ENCODE data around the gene DNAH7. TPM values are rescaled to one million over a fixed set of nuclear protein-coding genes. Genes with fewer than 3 reads are reported as not detected.

The DNAH7 gene
- total and polyA plus RNA-seq, 2 of the 13 experiments (the other 11 are each of a cell fraction or from before 2014, with no cell fraction given) = 0.09 TPM; not detected in 1

DNA sequence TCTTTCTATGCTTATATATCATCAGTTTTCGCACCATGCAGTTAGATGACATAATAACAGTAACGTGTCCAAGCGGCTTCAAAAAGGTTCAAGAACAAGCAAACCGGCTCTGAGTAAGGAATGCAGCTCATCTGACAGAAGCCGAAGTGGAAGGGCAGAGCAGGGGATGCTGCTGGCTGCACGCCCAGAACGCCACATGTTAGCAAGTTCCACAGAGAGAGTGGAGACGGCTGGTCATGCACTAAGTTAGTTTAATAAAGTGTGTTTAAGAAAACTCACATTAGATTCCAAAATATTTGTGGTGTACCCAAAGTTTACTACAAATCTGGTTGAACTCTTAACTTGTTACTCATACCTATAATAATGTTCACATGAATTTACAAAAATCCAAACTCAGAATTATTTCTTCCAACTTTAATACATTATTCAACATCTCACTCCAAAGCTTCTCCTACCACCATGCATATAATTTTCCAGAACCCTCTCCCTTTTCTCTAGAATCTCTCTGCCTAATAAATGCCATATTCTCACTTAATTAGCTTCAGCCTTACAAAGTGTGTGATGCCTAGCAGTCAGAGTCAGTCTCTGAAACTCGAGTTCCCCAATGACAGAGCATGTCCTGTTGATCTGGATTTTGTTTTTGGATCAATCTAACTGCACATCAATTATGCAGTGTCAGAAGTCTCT is 170.0 kb downstream of the DNAH7 start:
- in situ Hi-C loops (cut with HindIII; ENCODE audit: extremely low pct_ligation_motif_present, low pct_unique_long_range_greater_than_20kb) = no loop called here
- H3K9ac ChIP-seq (ENCODE audit: insufficient read depth, low read depth, low read length) = no peak overlapping the region
- 6% methylated on average over 9 of the region's 9 CpGs for WGBS (ENCODE audit: low lambda C conversion rate)
- H3K27me3 ChIP-seq (ENCODE audit: control insufficient read depth in 1 of 2, insufficient read depth in 2 of 2, low read length in 2 of 2) = no peaks in the 10 kb centered on the region
- H3K4me1 ChIP-seq (ENCODE audit: insufficient read depth, low read length) = no peaks in the 10 kb centered on the region
- no peaks in the 10 kb centered on the region for H3K79me2 ChIP-seq (ENCODE audit: insufficient read depth, low read length)
- no peak for FAIRE-seq
- peak; percentile 4 for DNase-seq (ENCODE audit: low spot score)
- H3K4me2 ChIP-seq (ENCODE audit: low read depth, low read length) = no peak overlapping the region
- H3K4me3 ChIP-seq (replicated peaks in 1 of 3; ENCODE audit: insufficient read depth in 1 of 3, low read depth in 2 of 3, low read length in 3 of 3) = no peak overlapping the region
- no TSS peak for BruUV-seq (replicated peaks)
- H3K9me3 ChIP-seq (ENCODE audit: low read length) = no peaks in the 10 kb centered on the region
- H2AFZ ChIP-seq (ENCODE audit: low read length) = no peak overlapping the region
- no peaks in the 10 kb centered on the region for H4K20me1 ChIP-seq (ENCODE audit: insufficient read depth, low read length)
- intact Hi-C loops (cut with micrococcal nuclease; ENCODE audit: unreplicated experiment) = no loop called here
- CTCF ChIA-PET (ENCODE audit: low intra/inter-chr PET ratio, low total read pairs) = no interaction called here
- no peak for ATAC-seq
- H3K36me3 ChIP-seq (replicated peaks in 1 of 2; ENCODE audit: control insufficient read depth in 1 of 2, insufficient read depth in 2 of 2, low read length in 2 of 2) = no peaks in the 10 kb centered on the region
- no peak overlapping the region for H3K27ac ChIP-seq (ENCODE audit: extremely low read length, insufficient read depth, low read length)
- POLR2A ChIA-PET = no interaction called here
- TF ChIP-seq ZNF709 (CRISPR knock-in tag; IDR thresholded peaks at IDR 0.05) = no peak
- no peak for TF ChIP-seq ZNF605 (CRISPR knock-in tag; IDR thresholded peaks at IDR 0.05)
- TF ChIP-seq, protein P1, sequence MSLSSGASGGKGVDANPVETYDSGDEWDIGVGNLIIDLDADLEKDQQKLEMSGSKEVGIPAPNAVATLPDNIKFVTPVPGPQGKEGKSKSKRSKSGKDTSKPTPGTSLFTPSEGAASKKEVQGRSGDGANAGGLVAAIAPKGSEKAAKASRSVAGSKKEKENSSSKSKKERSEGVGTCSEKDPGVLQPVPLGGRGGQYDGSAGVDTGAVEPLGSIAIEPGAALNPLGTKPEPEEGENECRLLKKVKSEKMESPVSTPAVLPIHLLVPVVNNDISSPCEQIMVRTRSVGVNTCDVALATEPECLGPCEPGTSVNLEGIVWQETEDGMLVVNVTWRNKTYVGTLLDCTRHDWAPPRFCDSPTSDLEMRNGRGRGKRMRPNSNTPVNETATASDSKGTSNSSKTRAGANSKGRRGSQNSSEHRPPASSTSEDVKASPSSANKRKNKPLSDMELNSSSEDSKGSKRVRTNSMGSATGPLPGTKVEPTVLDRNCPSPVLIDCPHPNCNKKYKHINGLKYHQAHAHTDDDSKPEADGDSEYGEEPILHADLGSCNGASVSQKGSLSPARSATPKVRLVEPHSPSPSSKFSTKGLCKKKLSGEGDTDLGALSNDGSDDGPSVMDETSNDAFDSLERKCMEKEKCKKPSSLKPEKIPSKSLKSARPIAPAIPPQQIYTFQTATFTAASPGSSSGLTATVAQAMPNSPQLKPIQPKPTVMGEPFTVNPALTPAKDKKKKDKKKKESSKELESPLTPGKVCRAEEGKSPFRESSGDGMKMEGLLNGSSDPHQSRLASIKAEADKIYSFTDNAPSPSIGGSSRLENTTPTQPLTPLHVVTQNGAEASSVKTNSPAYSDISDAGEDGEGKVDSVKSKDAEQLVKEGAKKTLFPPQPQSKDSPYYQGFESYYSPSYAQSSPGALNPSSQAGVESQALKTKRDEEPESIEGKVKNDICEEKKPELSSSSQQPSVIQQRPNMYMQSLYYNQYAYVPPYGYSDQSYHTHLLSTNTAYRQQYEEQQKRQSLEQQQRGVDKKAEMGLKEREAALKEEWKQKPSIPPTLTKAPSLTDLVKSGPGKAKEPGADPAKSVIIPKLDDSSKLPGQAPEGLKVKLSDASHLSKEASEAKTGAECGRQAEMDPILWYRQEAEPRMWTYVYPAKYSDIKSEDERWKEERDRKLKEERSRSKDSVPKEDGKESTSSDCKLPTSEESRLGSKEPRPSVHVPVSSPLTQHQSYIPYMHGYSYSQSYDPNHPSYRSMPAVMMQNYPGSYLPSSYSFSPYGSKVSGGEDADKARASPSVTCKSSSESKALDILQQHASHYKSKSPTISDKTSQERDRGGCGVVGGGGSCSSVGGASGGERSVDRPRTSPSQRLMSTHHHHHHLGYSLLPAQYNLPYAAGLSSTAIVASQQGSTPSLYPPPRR (CRISPR knock-in tag; IDR thresholded peaks at IDR 0.05; ENCODE audit: borderline replicate concordance) = no peak
- no peak for TF ChIP-seq FOXA1 (IDR thresholded peaks at IDR 0.05)
- TF ChIP-seq FOXA1 (CRISPR knock-in tag; IDR thresholded peaks at IDR 0.05) = no peak
- TF ChIP-seq NFIC (IDR thresholded peaks at IDR 0.05; ENCODE audit: low read length) = no peak
- TF ChIP-seq DR1 (CRISPR knock-in tag; IDR thresholded peaks at IDR 0.05) = no peak
- no peak for TF ChIP-seq ZNF274 (CRISPR knock-in tag; IDR thresholded peaks at IDR 0.05)
- TF ChIP-seq PRPF4 (IDR thresholded peaks at IDR 0.05; ENCODE audit: low read depth, low read length, poor library complexity, severe bottlenecking) = no peak
- TF ChIP-seq, protein P2, sequence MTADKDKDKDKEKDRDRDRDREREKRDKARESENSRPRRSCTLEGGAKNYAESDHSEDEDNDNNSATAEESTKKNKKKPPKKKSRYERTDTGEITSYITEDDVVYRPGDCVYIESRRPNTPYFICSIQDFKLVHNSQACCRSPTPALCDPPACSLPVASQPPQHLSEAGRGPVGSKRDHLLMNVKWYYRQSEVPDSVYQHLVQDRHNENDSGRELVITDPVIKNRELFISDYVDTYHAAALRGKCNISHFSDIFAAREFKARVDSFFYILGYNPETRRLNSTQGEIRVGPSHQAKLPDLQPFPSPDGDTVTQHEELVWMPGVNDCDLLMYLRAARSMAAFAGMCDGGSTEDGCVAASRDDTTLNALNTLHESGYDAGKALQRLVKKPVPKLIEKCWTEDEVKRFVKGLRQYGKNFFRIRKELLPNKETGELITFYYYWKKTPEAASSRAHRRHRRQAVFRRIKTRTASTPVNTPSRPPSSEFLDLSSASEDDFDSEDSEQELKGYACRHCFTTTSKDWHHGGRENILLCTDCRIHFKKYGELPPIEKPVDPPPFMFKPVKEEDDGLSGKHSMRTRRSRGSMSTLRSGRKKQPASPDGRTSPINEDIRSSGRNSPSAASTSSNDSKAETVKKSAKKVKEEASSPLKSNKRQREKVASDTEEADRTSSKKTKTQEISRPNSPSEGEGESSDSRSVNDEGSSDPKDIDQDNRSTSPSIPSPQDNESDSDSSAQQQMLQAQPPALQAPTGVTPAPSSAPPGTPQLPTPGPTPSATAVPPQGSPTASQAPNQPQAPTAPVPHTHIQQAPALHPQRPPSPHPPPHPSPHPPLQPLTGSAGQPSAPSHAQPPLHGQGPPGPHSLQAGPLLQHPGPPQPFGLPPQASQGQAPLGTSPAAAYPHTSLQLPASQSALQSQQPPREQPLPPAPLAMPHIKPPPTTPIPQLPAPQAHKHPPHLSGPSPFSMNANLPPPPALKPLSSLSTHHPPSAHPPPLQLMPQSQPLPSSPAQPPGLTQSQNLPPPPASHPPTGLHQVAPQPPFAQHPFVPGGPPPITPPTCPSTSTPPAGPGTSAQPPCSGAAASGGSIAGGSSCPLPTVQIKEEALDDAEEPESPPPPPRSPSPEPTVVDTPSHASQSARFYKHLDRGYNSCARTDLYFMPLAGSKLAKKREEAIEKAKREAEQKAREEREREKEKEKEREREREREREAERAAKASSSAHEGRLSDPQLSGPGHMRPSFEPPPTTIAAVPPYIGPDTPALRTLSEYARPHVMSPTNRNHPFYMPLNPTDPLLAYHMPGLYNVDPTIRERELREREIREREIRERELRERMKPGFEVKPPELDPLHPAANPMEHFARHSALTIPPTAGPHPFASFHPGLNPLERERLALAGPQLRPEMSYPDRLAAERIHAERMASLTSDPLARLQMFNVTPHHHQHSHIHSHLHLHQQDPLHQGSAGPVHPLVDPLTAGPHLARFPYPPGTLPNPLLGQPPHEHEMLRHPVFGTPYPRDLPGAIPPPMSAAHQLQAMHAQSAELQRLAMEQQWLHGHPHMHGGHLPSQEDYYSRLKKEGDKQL (CRISPR knock-in tag; IDR thresholded peaks at IDR 0.05; ENCODE audit: low read depth) = no peak
- TF ChIP-seq, protein P3, sequence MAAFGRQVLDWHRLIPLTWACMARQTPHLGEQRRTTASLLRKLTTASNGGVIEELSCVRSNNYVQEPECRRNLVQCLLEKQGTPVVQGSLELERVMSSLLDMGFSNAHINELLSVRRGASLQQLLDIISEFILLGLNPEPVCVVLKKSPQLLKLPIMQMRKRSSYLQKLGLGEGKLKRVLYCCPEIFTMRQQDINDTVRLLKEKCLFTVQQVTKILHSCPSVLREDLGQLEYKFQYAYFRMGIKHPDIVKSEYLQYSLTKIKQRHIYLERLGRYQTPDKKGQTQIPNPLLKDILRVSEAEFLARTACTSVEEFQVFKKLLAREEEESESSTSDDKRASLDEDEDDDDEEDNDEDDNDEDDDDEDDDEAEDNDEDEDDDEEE (CRISPR knock-in tag; IDR thresholded peaks at IDR 0.05) = no peak
- no peak for TF ChIP-seq NFKBIZ (CRISPR knock-in tag; IDR thresholded peaks at IDR 0.05)
- TF ChIP-seq SMARCE1 (IDR thresholded peaks at IDR 0.05; ENCODE audit: borderline replicate concordance) = no peak

All from HepG2 (cell line).